RKO (cell line): ENCODE data around the gene MIDN.
"Not testable (repeated sequence)": the region's sequence is repeated elsewhere in the genome, so short reads cannot be mapped to it uniquely, and the experiment has no call there.

ENCODE experiments used
- DNase-seq: peaks from one replicate; pipeline ENCODE4 v3.0.0-alpha.2; 2016; ENCODE audit warnings: low spot score

MIDN gene

GRCh38 chr19:1294688-1295087, 46.3 kb downstream of the MIDN start:
- DNase-seq = no peak

DNA sequence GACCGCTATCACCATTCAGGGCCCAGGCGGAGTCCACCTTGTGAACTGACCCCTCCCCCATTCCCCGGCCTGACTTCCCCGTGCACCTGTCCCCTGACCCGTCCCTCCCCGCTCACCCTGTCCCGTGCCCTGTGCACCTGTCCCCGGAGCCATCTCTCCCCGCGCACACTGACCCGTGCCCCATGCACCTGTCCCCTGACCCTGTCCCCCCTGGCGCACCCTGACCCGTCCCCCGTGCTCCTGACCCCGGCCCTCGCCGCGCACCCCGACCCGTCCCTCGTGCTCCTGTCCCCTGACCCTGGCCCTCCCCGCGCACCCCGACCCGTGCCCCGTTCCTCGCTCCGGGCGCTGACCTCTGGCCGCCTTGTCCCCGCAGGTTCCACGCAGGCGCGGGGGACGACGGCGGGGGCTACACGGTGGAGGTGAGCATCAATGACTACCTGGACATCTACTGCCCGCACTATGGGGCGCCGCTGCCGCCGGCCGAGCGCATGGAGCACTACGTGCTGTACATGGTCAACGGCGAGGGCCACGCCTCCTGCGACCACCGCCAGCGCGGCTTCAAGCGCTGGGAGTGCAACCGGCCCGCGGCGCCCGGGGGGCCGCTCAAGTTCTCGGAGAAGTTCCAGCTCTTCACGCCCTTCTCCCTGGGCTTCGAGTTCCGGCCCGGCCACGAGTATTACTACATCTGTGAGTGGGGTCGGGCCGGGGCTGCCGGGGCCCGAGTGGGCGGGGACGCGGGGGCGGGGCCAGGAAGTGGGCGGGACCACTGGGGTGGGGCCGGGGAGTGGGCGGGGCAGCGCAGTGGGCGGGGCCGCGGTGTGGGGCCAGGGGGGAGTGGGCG, 47.0 kb downstream of the MIDN start:
- DNase-seq = no peak

- no peak for DNase-seq
These were observed 47.7 kb downstream of the MIDN start for GRCh38 chr19:1296078-1296477.

- DNase-seq = no peak
These were observed 48.3 kb downstream of the MIDN start for GRCh38 chr19:1296575-1297271.

DNA sequence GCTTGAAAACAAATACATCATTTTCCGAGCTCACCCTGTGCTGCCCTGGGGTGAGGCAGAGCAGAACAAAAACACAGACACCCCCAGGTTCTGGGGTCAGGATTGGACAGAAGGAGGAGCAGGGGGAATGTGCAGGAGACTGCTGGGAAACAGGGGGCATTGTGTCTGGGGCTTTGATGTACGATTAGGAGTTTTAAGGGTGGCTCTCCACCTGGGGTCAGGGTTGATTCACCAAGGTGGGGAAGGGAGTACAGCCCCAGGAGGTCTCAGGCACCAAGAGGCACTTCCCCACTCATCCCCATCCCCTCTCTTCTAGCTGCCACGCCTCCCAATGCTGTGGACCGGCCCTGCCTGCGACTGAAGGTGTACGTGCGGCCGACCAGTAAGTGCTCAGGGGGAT, 49.9 kb downstream of the MIDN start:
- no peak for DNase-seq

GRCh38 chr19:1299801-1300200, 51.4 kb downstream of the MIDN start:
- no peak for DNase-seq

DNA sequence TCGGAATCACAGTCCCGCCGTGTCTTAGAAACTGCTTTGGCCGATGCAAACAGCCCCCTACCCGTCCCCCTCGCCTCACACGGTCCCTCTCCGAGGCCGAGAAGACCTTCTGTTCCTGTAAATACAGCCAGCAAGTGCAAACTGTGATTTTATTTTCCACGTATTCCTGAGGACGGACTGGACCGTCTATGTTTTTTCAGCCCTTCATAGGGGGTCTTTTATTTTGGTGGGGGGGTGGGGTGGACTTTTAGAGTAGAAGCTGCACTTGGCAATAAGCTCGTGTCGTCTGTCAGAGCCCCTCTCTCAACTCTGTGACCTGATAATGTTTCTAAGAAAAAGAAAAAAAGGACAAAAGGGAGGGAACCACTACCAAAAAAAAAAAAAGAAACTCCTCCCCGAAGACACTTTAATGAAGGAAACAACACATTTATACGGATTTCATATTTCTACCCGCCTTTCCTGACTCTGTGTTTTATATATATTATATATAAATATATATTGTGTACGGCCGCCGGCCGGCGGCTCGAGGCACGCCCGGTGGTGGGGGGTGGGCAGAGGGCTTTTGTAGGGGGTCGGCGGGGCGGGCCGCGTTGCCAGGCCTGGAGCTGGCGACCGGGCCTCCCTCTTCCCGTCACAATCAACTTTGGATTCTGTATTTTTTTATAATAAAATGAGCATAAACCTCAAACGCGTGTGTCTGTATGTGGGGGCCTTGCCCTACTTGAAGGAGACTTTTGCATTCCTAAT, 52.5 kb downstream of the MIDN start:
- DNase-seq = no peak

DNA sequence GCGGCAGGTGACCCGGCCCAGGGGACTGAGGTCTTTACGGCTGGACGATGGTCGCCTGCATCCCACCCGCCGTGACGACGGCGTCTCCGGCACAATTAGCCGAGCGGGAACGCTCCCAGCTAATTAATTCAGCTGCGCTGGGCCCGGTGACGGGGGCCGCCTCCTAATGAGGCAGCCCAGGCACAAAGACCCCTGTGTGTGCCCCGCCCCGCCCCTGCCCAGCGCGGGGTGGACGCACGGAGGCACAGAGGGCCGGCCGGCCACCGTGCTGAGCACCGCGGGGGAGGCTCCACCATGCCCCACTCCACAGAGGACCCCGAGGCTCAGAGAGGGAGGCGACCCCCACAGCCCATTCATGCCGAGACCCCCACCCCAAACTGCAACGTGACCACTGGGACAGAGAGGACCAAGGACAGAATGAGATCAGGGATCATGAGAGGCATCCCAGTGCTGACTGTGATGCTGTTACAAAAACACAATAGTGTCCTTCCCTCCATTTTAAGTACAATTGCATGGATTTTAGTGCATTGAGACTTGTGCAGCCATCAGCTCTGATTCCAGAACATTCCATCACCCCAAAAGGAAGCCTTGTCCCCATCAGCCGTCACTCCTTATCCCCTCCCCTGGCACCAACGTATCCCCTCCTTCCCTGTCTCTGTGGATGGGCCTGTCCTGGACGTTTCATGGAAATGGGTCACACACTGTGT, 54.3 kb downstream of the MIDN start:
- DNase-seq = no peak

DNA sequence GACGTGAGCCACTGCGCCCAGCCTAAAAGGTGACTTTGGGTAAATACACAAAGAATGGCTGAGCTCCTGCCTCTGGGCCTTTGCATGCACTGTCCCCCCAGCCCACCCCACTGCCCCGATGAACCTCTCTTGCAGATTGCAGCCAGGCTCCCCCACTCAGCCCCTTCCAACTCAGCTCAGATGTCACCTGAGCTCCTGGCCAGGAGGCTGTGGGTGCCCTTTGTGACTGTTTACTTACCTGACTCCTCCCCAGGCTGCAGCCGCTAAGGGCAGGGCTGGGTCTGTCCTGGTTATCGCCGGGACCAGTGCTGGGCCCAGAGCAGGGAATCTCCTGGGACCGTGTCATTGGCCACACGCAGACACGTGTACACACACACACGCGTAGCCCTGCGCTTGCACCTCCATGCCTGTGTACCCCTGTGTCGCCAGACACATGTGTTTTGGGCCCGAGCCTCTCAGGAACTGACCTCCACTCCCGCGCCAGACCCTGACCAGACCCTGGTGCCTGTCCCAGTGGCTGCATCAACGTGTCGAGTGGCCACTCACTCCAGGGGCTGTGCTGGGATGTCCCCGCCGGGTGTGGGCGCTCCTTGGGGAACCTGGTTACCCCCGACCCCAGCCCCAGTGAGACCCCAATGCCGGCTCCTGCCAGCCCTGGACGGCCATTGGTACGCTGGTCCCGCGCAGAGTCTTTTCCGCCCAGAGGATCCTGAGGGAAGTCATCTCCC, 56.0 kb downstream of the MIDN start:
- no peak for DNase-seq

DNA sequence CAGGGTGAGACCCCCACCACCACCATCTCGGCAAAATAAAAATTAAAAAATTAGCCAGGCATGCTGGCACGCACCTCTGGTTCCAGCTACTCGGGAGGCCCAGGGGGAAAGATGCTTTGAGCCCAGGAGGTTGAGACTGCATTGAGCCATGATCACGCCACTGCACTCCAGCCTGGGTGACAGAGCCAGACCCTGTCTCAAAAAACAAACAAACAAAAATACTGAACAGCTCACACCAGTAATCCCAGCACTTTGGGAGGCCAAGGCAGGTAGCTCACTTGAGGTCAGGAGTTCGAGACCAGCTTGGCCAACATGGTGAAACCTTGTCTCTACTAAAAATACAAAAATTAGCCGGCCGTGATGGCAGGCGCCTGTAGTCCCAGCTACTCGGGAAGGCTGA, 57.0 kb downstream of the MIDN start:
- not testable (repeated sequence) for DNase-seq

GRCh38 chr19:1307320-1307719, 58.9 kb downstream of the MIDN start:
- no peak for DNase-seq

GRCh38 chr19:1307755-1308303, 59.4 kb downstream of the MIDN start:
- no peak for DNase-seq

GRCh38 chr19:1308718-1309117, 60.3 kb downstream of the MIDN start:
- no peak for DNase-seq
